Measurements from ENCODE around the gene FBXL5.

Gene FBXL5

DNA sequence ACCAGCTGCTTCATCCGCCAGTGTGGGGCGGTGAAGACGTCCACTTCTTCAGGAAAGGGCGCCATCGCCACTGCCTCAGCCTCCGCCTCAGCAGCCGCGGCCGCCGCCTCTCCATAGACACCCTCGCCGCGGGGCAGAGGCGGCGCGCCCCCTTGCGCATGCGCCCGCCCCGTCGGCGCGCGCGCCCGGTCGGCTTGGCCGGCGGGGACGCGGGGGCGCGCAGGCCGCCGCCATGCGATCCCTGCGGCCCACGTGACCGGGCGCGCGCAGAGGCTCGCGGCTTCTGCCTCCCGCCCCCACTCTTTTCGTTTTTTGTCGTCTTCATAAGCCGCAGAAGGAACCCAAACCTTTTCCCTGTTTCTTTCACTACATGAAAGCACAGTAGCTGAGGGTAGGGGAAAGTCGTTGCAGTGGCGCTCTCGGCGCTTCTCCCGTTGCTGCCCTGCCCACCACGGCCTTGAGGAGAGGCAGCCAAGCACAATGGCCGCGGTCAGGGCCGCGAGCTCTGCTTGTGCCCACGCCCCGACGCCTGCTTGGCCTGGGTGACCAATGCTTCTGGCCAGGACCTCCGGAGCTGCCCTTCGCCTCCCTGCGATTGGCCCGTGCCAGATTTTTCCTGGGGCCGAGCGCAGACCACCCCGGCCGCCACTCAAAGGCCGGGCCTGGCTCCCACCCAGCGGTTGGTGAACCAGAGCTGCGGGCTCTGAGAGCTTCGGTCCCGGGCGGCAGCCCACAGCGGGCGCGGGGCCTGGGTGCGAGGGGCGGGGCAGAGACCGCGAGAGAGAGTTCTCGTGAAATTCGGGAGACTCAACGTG, at the start of gene FBXL5 (continued):
- TF ChIP-seq, protein P1, sequence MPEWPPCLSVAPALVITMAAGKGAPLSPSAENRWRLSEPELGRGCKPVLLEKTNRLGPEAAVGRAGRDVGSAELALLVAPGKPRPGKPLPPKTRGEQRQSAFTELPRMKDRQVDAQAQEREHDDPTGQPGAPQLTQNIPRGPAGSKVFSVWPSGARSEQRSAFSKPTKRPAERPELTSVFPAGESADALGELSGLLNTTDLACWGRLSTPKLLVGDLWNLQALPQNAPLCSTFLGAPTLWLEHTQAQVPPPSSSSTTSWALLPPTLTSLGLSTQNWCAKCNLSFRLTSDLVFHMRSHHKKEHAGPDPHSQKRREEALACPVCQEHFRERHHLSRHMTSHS (tag by site-specific recombination; IDR thresholded peaks at IDR 0.05), result no peak

DNA sequence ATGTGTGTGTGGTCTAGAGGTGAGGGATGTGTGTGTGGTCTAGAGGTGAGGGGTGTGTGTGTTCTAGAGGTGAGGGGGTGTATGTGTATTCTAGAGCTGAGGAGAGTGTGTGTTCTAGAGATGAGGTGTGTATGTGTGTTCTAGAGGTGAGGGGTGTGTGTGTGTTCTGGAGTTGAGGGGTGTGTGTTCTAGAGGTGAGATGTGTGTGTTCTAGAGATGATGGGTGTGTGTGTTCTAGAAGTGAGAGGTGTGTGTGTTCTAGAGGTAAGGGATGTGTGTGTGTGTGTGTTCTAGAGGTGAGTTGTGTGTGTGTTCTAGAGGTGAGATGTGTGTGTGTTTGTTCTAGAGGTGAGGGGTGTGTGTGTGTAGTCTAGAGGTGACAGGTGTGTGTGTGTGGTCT, 49.0 kb upstream of the FBXL5 start:
- Histone ChIP-seq H3K4me3 (ENCODE audit: low read depth, low read length) (no peak overlapping the region), H3K4me1 (ENCODE audit: control insufficient read depth, insufficient read depth, low read length) (0 out of 2 replicates have a peak, but pooled peaks cover 3% of the 10 kb centered on the region), H3K27ac (ENCODE audit: extremely low read depth, low read depth, low read length) (no peak overlapping the region), H3K9me3 (ENCODE audit: control insufficient read depth, insufficient read depth, low read depth, low read length) (no peaks in the 10 kb centered on the region), H3K36me3 (ENCODE audit: control insufficient read depth in 2 of 2, insufficient read depth in 1 of 2, low read length in 2 of 2) (no peaks in the 10 kb centered on the region)
- ChIA-PET CTCF (no interaction called here), POLR2A (no interaction called here)
- TF ChIP-seq ZNF433 (tag by site-specific recombination; IDR thresholded peaks at IDR 0.05; ENCODE audit: low read depth) (no peak), ZSCAN16 (tag by site-specific recombination; IDR thresholded peaks at IDR 0.05) (no peak), ZNF202 (tag by site-specific recombination; IDR thresholded peaks at IDR 0.05; ENCODE audit: borderline replicate concordance) (no peak), ZNF600 (tag by site-specific recombination; IDR thresholded peaks at IDR 0.05) (no peak), ZNF341 (tag by site-specific recombination; IDR thresholded peaks at IDR 0.05; ENCODE audit: low read depth) (no peak), ZNF121 (tag by site-specific recombination; IDR thresholded peaks at IDR 0.05) (no peak), ZEB2 (tag by site-specific recombination; IDR thresholded peaks at IDR 0.05) (no peak), ZNF561 (tag by site-specific recombination; IDR thresholded peaks at IDR 0.05; ENCODE audit: borderline replicate concordance) (no peak), ZNF423 (tag by site-specific recombination; IDR thresholded peaks at IDR 0.05) (no peak), GLIS2 (tag by site-specific recombination; IDR thresholded peaks at IDR 0.05) (no peak), ZXDB (tag by site-specific recombination; IDR thresholded peaks at IDR 0.05) (no peak), ZNF501 (tag by site-specific recombination; IDR thresholded peaks at IDR 0.05) (no peak), ZNF184 (tag by site-specific recombination; IDR thresholded peaks at IDR 0.05) (no peak), REPIN1 (tag by site-specific recombination; IDR thresholded peaks at IDR 0.05; ENCODE audit: low read depth) (no peak), GFI1B (tag by site-specific recombination; IDR thresholded peaks at IDR 0.05) (no peak), ZNF670 (tag by site-specific recombination; IDR thresholded peaks at IDR 0.05; ENCODE audit: low read depth) (no peak)
- TF ChIP-seq, protein P2, sequence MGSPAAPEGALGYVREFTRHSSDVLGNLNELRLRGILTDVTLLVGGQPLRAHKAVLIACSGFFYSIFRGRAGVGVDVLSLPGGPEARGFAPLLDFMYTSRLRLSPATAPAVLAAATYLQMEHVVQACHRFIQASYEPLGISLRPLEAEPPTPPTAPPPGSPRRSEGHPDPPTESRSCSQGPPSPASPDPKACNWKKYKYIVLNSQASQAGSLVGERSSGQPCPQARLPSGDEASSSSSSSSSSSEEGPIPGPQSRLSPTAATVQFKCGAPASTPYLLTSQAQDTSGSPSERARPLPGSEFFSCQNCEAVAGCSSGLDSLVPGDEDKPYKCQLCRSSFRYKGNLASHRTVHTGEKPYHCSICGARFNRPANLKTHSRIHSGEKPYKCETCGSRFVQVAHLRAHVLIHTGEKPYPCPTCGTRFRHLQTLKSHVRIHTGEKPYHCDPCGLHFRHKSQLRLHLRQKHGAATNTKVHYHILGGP (tag by site-specific recombination; IDR thresholded peaks at IDR 0.05), result no peak
- TF ChIP-seq, protein P3, sequence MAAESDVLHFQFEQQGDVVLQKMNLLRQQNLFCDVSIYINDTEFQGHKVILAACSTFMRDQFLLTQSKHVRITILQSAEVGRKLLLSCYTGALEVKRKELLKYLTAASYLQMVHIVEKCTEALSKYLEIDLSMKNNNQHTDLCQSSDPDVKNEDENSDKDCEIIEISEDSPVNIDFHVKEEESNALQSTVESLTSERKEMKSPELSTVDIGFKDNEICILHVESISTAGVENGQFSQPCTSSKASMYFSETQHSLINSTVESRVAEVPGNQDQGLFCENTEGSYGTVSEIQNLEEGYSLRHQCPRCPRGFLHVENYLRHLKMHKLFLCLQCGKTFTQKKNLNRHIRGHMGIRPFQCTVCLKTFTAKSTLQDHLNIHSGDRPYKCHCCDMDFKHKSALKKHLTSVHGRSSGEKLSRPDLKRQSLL (tag by site-specific recombination; IDR thresholded peaks at IDR 0.05), result no peak

DNA sequence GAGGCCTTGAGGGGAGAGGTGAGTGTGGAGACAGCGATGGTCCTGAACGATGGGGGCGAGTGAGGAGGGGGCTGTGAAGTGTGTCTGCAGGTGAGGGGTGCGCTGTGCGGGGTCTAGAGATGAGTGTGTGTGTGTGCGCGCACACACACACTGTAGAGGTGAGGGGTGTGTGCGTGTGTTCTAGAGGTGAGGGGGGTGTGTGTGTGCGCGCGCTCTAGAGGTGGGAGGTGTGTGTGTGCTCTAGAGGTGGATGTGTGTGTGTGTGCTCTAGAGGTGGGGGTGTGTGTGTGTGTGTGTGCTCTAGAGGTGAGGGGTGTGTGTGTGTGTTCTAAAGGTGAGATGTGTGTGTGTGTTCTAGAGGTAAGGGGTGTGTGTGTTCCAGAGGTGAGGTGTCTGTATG, 48.3 kb upstream of the FBXL5 start:
- CTCF ChIA-PET, result no interaction called here
- H3K4me3 ChIP-seq (ENCODE audit: low read depth, low read length), result no peak overlapping the region
- no peaks in the 10 kb centered on the region for H3K9me3 ChIP-seq (ENCODE audit: control insufficient read depth, insufficient read depth, low read depth, low read length)
- H3K36me3 ChIP-seq (ENCODE audit: control insufficient read depth in 2 of 2, insufficient read depth in 1 of 2, low read length in 2 of 2), result no peaks in the 10 kb centered on the region
- POLR2A ChIA-PET, result no interaction called here
- H3K27ac ChIP-seq (ENCODE audit: extremely low read depth, low read depth, low read length), result no peak overlapping the region
- H3K4me1 ChIP-seq (ENCODE audit: control insufficient read depth, insufficient read depth, low read length), result 0 out of 2 replicates have a peak, but pooled peaks cover 3% of the 10 kb centered on the region
- TF ChIP-seq SP7 (tag by site-specific recombination; IDR thresholded peaks at IDR 0.05) (no peak), SCRT2 (tag by site-specific recombination; IDR thresholded peaks at IDR 0.05) (no peak), ZNF670 (tag by site-specific recombination; IDR thresholded peaks at IDR 0.05; ENCODE audit: low read depth) (no peak), ZNF350 (tag by site-specific recombination; IDR thresholded peaks at IDR 0.05) (no peak), ZNF610 (tag by site-specific recombination; IDR thresholded peaks at IDR 0.05; ENCODE audit: borderline replicate concordance) (no peak)
- TF ChIP-seq, protein P4, sequence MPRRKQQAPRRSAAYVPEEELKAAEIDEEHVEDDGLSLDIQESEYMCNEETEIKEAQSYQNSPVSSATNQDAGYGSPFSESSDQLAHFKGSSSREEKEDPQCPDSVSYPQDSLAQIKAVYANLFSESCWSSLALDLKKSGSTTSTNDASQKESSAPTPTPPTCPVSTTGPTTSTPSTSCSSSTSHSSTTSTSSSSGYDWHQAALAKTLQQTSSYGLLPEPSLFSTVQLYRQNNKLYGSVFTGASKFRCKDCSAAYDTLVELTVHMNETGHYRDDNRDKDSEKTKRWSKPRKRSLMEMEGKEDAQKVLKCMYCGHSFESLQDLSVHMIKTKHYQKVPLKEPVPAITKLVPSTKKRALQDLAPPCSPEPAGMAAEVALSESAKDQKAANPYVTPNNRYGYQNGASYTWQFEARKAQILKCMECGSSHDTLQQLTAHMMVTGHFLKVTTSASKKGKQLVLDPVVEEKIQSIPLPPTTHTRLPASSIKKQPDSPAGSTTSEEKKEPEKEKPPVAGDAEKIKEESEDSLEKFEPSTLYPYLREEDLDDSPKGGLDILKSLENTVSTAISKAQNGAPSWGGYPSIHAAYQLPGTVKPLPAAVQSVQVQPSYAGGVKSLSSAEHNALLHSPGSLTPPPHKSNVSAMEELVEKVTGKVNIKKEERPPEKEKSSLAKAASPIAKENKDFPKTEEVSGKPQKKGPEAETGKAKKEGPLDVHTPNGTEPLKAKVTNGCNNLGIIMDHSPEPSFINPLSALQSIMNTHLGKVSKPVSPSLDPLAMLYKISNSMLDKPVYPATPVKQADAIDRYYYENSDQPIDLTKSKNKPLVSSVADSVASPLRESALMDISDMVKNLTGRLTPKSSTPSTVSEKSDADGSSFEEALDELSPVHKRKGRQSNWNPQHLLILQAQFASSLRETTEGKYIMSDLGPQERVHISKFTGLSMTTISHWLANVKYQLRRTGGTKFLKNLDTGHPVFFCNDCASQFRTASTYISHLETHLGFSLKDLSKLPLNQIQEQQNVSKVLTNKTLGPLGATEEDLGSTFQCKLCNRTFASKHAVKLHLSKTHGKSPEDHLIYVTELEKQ (tag by site-specific recombination; IDR thresholded peaks at IDR 0.05; ENCODE audit: borderline replicate concordance), result no peak
- TF ChIP-seq, protein P5, sequence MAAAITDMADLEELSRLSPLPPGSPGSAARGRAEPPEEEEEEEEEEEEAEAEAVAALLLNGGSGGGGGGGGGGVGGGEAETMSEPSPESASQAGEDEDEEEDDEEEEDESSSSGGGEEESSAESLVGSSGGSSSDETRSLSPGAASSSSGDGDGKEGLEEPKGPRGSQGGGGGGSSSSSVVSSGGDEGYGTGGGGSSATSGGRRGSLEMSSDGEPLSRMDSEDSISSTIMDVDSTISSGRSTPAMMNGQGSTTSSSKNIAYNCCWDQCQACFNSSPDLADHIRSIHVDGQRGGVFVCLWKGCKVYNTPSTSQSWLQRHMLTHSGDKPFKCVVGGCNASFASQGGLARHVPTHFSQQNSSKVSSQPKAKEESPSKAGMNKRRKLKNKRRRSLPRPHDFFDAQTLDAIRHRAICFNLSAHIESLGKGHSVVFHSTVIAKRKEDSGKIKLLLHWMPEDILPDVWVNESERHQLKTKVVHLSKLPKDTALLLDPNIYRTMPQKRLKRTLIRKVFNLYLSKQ (tag by site-specific recombination; IDR thresholded peaks at IDR 0.05; ENCODE audit: borderline replicate concordance), result no peak
